HEK293T (cell line): ENCODE results near the gene ZNF44.

ENCODE experiments used
- LEF1 ChIP-seq: fragments of 450-650 bp; IDR thresholded peaks from 2 replicates; pipeline ENCODE4 v1.6.1; 2017; ENCODE audit warnings: mild to moderate bottlenecking, borderline replicate concordance
- SP1 ChIP-seq: fragments of 450-650 bp; IDR thresholded peaks from 2 replicates; pipeline ENCODE4 v1.6.1; 2017
- SUZ12 ChIP-seq: fragments of 450-650 bp; IDR thresholded peaks from 2 replicates; pipeline ENCODE4 v1.6.1; 2016; ENCODE audit warnings: mild to moderate bottlenecking

DNA sequence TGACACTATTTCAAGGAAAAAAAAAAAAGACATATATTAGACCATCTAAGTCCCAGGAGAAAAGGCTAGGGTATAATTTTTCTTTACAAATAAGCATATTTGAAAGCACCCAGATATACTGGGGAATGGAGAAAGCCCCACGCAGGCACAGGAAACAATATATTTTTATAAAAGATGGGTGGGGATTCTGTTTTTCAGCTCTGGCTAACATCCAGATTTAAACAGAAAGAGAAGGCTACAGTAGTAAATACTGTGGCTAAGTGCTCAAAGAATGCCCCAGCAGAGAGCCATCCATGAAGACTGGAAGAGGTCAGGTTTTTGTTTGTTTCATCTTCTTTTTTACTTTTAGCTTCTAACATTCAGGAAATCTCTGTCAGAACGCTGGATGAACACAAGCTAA, 16.0 kb downstream of the ZNF44 start:
- TF ChIP-seq SUZ12 = no peak
- TF ChIP-seq LEF1 = no peak
- no peak for TF ChIP-seq SP1
